NCI-H2171 treated with DMSO at 0.1 percent for 48 hours (cell line): ENCODE data around the gene PROKR2.

Source experiments
- DNase-seq: peaks from one replicate; lab custom pipeline; 2025; lab: John Stamatoyannopoulos, UW

The PROKR2 gene

GRCh38 chr20:5316188-5317158, at the start of gene PROKR2:
PROKR2 (minus strand) TSS chr20:5316954; CDS start chr20:5314369, 2,585 bp downstream.
- no peak for DNase-seq

GRCh38 chr20:5364997-5365597, 48.3 kb upstream of the PROKR2 start:
- DNase-seq: no peak

- no peak for DNase-seq
These were observed 47.5 kb upstream of the PROKR2 start for GRCh38 chr20:5364136-5364821.

- DNase-seq: no peak
These were observed 46.0 kb upstream of the PROKR2 start for GRCh38 chr20:5362771-5363170.

- no peak for DNase-seq
These were observed 44.4 kb upstream of the PROKR2 start for GRCh38 chr20:5361176-5361575.

- DNase-seq: no peak
These were observed 41.2 kb upstream of the PROKR2 start for GRCh38 chr20:5357946-5358345.

GRCh38 chr20:5356941-5357340, 40.2 kb upstream of the PROKR2 start:
- DNase-seq: no peak

GRCh38 chr20:5354901-5355300, 38.1 kb upstream of the PROKR2 start:
- no peak for DNase-seq

GRCh38 chr20:5353624-5354496, 37.1 kb upstream of the PROKR2 start:
- no peak for DNase-seq

GRCh38 chr20:5349448-5349847, 32.7 kb upstream of the PROKR2 start:
- DNase-seq: no peak

GRCh38 chr20:5342021-5342420, 25.3 kb upstream of the PROKR2 start:
- DNase-seq: no peak

- DNase-seq: no peak
These were observed 14.6 kb upstream of the PROKR2 start for GRCh38 chr20:5331340-5331739.

- DNase-seq: no peak
These were observed 11.5 kb upstream of the PROKR2 start for GRCh38 chr20:5328268-5328667.

GRCh38 chr20:5327356-5327755, 10.6 kb upstream of the PROKR2 start:
- DNase-seq: no peak

GRCh38 chr20:5315807-5316187, 957 bp downstream of the PROKR2 start:
- no peak for DNase-seq

- no peak for DNase-seq
These were observed 2.8 kb downstream of the PROKR2 start for GRCh38 chr20:5313916-5314315.

GRCh38 chr20:5312518-5312917, 4.2 kb downstream of the PROKR2 start:
- DNase-seq: no peak

- DNase-seq: no peak
These were observed 6.8 kb downstream of the PROKR2 start for GRCh38 chr20:5309971-5310370.

- no peak for DNase-seq
These were observed 17.9 kb downstream of the PROKR2 start for GRCh38 chr20:5298811-5299210.

GRCh38 chr20:5297280-5298004, 19.3 kb downstream of the PROKR2 start:
- no peak for DNase-seq

GRCh38 chr20:5290596-5290995, 26.2 kb downstream of the PROKR2 start:
- DNase-seq: no peak
